SU-DHL-6 (cell line): Measurements from ENCODE around the gene PAIP2.
"Not testable (repeated sequence)": the region's sequence is repeated elsewhere in the genome, so short reads cannot be mapped to it uniquely, and the experiment has no call there.

ENCODE experiments used
- H2AFZ ChIP-seq: fragments of 200-600 bp; sonication (generic); 2 replicates; pipeline ENCODE4 v1.6.1; 2014; ENCODE audit warnings: low read depth, mild to moderate bottlenecking, moderate library complexity, mixed read lengths, antibody characterized with exemption, low read length; ENCODE audit not compliant: severe bottlenecking
- H3F3A ChIP-seq: fragments of 200-600 bp; shearing (Covaris generic); 2 replicates; pipeline ENCODE4 v1.6.0; 2016; ENCODE audit warnings: antibody characterized with exemption, mild to moderate bottlenecking; ENCODE audit not compliant: insufficient read depth
- H3K27ac ChIP-seq: fragments of 200-600 bp; sonication (generic); 2 replicates; pipeline ENCODE4 v1.5.1; 2016; ENCODE audit warnings: low read depth, mild to moderate bottlenecking, low read length, moderate library complexity, mixed read lengths
- H3K27me3 ChIP-seq: fragments of 200-600 bp; sonication (generic), shearing (Covaris generic); 2 replicates; pipeline ENCODE4 v1.6.0; 2014; ENCODE audit warnings: mild to moderate bottlenecking, low read length
- H3K36me3 ChIP-seq: fragments of 200-600 bp; sonication (generic); 2 replicates; pipeline ENCODE4 v1.6.1; 2014; ENCODE audit warnings: mild to moderate bottlenecking, low read length, mixed read lengths
- H3K4me2 ChIP-seq: fragments of 300-600, 200-600 bp; shearing (Covaris generic), sonication (generic); 2 replicates; pipeline ENCODE4 v1.6.0; 2014; ENCODE audit warnings: low read length, low read depth, mild to moderate bottlenecking; ENCODE audit not compliant: poor library complexity, severe bottlenecking
- H3K4me3 ChIP-seq: fragments of 200-600 bp; sonication (generic); 2 replicates; pipeline ENCODE4 v1.5.1; 2014; ENCODE audit warnings: antibody characterized with exemption, low read length, mild to moderate bottlenecking, mixed read lengths; ENCODE audit not compliant: insufficient read depth, poor library complexity, severe bottlenecking
- H3K79me2 ChIP-seq: fragments of 200-600 bp; sonication (generic); 2 replicates; pipeline ENCODE4 v1.6.1; 2014; ENCODE audit warnings: mild to moderate bottlenecking, low read length, moderate library complexity; ENCODE audit not compliant: insufficient read depth
- H3K9ac ChIP-seq: fragments of 200-600 bp; sonication (generic); 2 replicates; pipeline ENCODE4 v1.7.0; 2014; ENCODE audit warnings: mild to moderate bottlenecking, low read length
- H3K9me2 ChIP-seq: fragments of 200-600 bp; sonication (generic); replicated peaks from 2 replicates; pipeline ENCODE4 v1.6.1; 2014; ENCODE audit warnings: low read length; ENCODE audit not compliant: insufficient read depth
- H3K9me3 ChIP-seq: fragments of 200-600 bp; sonication (generic); 2 replicates; pipeline ENCODE4 v1.6.1; 2014; ENCODE audit warnings: low read length, mixed read lengths; ENCODE audit not compliant: insufficient read depth
- H4K20me1 ChIP-seq: fragments of 200-600 bp; sonication (generic); 2 replicates; pipeline ENCODE4 v1.6.1; 2014; ENCODE audit warnings: low read depth, mild to moderate bottlenecking, antibody characterized with exemption, low read length, moderate library complexity, mixed read lengths
- EZH2phosphoT487 ChIP-seq: fragments of 200-600 bp; sonication (generic), shearing (Covaris generic); conservative IDR thresholded peaks from 2 replicates; pipeline ENCODE4 v1.6.1; 2018; ENCODE audit warnings: mild to moderate bottlenecking, antibody characterized with exemption, low read length, moderate library complexity, mixed read lengths
- TF ChIP-seq, protein P1 (sequence below): fragments of 200-600 bp; sonication (generic); IDR thresholded peaks from one replicate; pipeline ENCODE4 v1.5.1; 2017; ENCODE audit warnings: antibody characterized with exemption, mild to moderate bottlenecking, low read length, moderate library complexity; ENCODE audit not compliant: insufficient read depth, poor library complexity, severe bottlenecking

The PAIP2 gene

DNA sequence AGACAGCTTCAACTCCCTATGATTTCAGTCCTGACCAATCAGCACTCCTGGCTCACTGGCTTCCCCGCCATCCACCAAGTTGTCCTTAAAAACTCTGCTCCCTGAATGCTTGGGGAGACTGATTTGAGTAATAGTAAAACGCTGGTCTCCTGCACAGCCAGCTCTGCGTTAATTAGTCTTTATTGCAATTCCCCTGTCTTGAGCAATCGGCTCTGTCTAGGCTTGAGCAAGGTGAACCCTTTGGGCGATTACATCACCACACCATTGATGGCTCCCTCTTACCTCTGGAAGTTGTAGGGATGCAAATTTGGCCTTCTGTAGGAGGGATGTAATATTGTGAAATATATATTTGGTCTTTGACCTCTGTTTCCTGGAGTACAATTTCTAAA is 44.4 kb downstream of the PAIP2 start:
- H3K27ac ChIP-seq = peak overlapping the region; percentile 50
- H3K36me3 ChIP-seq = no peaks in the 10 kb centered on the region

DNA sequence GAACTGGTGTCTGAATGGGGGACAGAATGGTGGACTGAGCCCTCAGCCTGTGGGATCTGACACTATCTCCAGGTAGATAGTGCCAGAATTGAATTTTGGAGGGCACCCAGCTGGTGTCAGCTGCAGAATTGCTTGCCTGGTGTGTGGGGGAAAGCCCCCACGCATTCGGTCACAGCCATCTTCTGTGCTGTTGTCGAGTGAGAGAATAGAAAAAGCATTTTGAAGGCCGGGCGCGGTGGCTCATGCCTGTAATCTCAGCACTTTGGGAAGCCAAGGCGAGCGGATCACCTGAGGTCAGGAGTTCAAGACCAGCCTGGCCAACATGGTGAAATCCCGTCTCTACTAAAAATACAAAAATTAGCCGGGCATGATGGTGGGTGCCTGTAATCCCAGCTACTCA is 45.3 kb downstream of the PAIP2 start:
- H3F3A ChIP-seq = peaks cover 54% of the 10 kb centered on the region
- H2AFZ ChIP-seq, H3K9me2 ChIP-seq, H3K9ac ChIP-seq, H3K27me3 ChIP-seq, H3K36me3 ChIP-seq, H3K4me2 ChIP-seq, H3K9me3 ChIP-seq, H3K4me3 ChIP-seq, H4K20me1 ChIP-seq: not testable (repeated sequence)
- H3K79me2 ChIP-seq = peaks cover 15% of the 10 kb centered on the region
- H3K27ac ChIP-seq = peak overlapping the region; percentile 93; the same call in 1 of the 2 replicates

More for the DNA sequence above, 44.4 kb downstream of the PAIP2 start:
- no peaks in the 10 kb centered on the region for H3K9me3 ChIP-seq
- H3K4me3 ChIP-seq = no peak overlapping the region
- H3K9ac ChIP-seq = no peak overlapping the region
- TF ChIP-seq, protein P1, sequence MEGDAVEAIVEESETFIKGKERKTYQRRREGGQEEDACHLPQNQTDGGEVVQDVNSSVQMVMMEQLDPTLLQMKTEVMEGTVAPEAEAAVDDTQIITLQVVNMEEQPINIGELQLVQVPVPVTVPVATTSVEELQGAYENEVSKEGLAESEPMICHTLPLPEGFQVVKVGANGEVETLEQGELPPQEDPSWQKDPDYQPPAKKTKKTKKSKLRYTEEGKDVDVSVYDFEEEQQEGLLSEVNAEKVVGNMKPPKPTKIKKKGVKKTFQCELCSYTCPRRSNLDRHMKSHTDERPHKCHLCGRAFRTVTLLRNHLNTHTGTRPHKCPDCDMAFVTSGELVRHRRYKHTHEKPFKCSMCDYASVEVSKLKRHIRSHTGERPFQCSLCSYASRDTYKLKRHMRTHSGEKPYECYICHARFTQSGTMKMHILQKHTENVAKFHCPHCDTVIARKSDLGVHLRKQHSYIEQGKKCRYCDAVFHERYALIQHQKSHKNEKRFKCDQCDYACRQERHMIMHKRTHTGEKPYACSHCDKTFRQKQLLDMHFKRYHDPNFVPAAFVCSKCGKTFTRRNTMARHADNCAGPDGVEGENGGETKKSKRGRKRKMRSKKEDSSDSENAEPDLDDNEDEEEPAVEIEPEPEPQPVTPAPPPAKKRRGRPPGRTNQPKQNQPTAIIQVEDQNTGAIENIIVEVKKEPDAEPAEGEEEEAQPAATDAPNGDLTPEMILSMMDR = no peak
- TF ChIP-seq EZH2phosphoT487 = no peak
- H3K27me3 ChIP-seq = no peaks in the 10 kb centered on the region
- H3K9me2 ChIP-seq = no peaks in the 10 kb centered on the region
- no peak overlapping the region for H2AFZ ChIP-seq
- no peak overlapping the region for H3K4me2 ChIP-seq
- peaks cover 54% of the 10 kb centered on the region for H3F3A ChIP-seq
- peaks cover 12% of the 10 kb centered on the region for H3K79me2 ChIP-seq
- no peaks in the 10 kb centered on the region for H4K20me1 ChIP-seq

DNA sequence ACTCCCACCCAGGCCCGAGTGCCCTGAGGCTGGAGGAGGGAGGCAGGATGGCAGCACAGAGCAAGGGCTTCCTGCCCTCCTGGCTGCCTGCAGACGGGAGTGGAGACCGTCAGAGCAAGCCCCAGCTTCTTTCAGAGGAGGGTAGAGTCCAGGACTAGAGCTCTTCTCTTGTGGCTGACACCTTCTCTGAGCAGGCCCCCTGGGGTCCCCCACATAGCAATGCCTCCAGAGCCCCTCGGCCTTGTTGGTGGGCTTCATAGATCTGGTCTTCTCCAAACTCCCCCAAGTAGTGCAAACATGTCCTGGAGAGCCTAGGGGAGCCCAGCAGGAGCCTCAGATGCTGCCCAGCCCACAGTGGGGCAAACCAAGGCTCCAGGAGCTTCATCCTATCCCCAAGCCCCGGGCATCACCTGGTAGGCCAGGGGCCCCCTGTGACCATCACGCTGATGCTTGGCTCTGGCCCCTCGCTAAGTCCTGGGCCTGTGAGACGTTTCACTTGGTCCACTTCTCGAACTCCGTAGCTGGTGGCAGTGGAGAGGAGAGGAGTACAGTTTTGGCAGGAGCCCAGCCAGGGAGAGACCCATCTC is 46.0 kb downstream of the PAIP2 start:
- Histone ChIP-seq H3K9me2 (no peaks in the 10 kb centered on the region), H3K36me3 (no peaks in the 10 kb centered on the region), H3K79me2 (peaks cover 15% of the 10 kb centered on the region), H3K27me3 (no peaks in the 10 kb centered on the region), H3K9me3 (no peaks in the 10 kb centered on the region), H3F3A (peaks cover 54% of the 10 kb centered on the region), H4K20me1 (no peaks in the 10 kb centered on the region), H3K4me2 (peak overlapping the region; percentile 88), H3K4me3 (peak overlapping the region; percentile 60), H3K27ac (peak overlapping the region; percentile 93), H3K9ac (peak overlapping the region; percentile 77), H2AFZ (no peak overlapping the region)
- TF ChIP-seq EZH2phosphoT487 = no peak
- TF ChIP-seq, protein P1 = no peak

DNA sequence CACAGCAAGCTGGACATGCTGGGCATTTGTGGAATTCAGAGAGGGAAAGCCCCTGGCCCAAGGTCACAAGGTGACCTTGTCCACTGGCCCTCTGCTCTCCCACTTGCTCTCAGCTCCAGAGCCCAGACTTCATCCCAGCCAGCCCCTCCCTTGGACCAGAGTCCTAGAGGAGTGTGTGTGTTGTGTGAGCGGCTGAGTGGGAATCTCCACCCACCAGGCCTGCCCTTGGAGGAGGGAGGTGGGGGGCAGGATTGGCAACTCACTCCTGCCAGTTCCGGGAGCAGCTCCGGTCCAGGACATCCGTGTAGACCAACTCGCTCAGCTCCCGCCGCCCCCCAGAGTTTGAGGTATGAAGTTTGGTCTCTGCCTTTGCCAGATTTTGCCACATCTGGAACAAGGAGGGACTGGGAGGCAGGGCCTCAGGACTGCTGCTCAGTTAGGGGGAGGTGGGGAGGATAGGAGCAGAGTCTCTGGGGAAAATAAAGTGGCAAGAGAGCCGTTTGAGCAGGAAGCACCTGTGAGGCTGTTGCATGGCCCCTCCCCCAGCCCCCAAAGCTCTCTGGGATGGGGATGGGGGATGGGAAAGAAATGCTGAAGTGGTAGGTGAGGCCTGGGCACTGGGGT is 46.7 kb downstream of the PAIP2 start:
- H3K36me3 ChIP-seq = no peaks in the 10 kb centered on the region
- TF ChIP-seq, protein P1 = no peak
- TF ChIP-seq EZH2phosphoT487 = no peak
- H3F3A ChIP-seq = peaks cover 57% of the 10 kb centered on the region
- no peaks in the 10 kb centered on the region for H3K9me2 ChIP-seq
- H3K4me2 ChIP-seq = peak overlapping the region; percentile 88
- H3K79me2 ChIP-seq = peaks cover 20% of the 10 kb centered on the region
- H3K27ac ChIP-seq = peak overlapping the region; percentile 93
- H3K9me3 ChIP-seq = no peaks in the 10 kb centered on the region
- peak overlapping the region; percentile 77 for H3K9ac ChIP-seq
- H3K4me3 ChIP-seq = peak overlapping the region; percentile 60
- no peaks in the 10 kb centered on the region for H4K20me1 ChIP-seq
- H3K27me3 ChIP-seq = no peaks in the 10 kb centered on the region
- H2AFZ ChIP-seq = no peak overlapping the region
